A549 (cell line): ENCODE measurements around the gene GRIN2D.

ENCODE experiments used
- BHLHE40 ChIP-seq: IDR thresholded peaks from 2 replicates; pipeline ENCODE4 v1.6.1; 2012; ENCODE audit warnings: low read depth, low read length, inconsistent platforms
- EP300 ChIP-seq, 2 experiments: fragments of >200 bp; sonication (Bioruptor Twin); formaldehyde crosslinking; IDR thresholded peaks; 2 replicates in 1 of 2; 3 replicates in 1 of 2; pipeline ENCODE4 v1.6.1; 2016 to 2017
- JUNB ChIP-seq: fragments of >200 bp; sonication (Bioruptor Twin); formaldehyde crosslinking; IDR thresholded peaks from 2 replicates; pipeline ENCODE4 v1.6.1; 2016
- MAX ChIP-seq: IDR thresholded peaks from 2 replicates; pipeline ENCODE4 v1.6.1; 2012
- NPAS2 ChIP-seq: fragments of 250-450 bp; sonication (Bioruptor Pico); IDR thresholded peaks from 2 replicates; pipeline ENCODE4 v1.8.0; 2022; ENCODE audit warnings: mild to moderate bottlenecking, moderate library complexity, borderline replicate concordance
- POLR2A ChIP-seq: IDR thresholded peaks from 2 replicates; pipeline ENCODE4 v1.6.1; 2012; ENCODE audit warnings: mild to moderate bottlenecking, low read length
- RAD21 ChIP-seq, 2 experiments: fragments of >200 bp in 1 of 2; sonication (Bioruptor Twin) in 1 of 2; formaldehyde crosslinking in 1 of 2; IDR thresholded peaks in 1 of 2; conservative IDR thresholded peaks in 1 of 2; 2 replicates in 1 of 2; 3 replicates in 1 of 2; pipeline ENCODE4 v1.6.1; 2012 to 2018; ENCODE audit warnings: inconsistent platforms in 1 of 2
- RCOR1 ChIP-seq: fragments of 150-350 bp; IDR thresholded peaks from 2 replicates; pipeline ENCODE4 v1.6.1; 2014; ENCODE audit warnings: antibody characterized with exemption, low read length, low read depth
- ZFP36 ChIP-seq: fragments of 450-650 bp; IDR thresholded peaks from 2 replicates; pipeline ENCODE4 v1.6.1; 2014; ENCODE audit warnings: borderline replicate concordance; ENCODE audit not compliant: partially characterized antibody
- TF ChIP-seq, protein P1 (sequence below): fragments of >200 bp; sonication (Bioruptor Twin); formaldehyde crosslinking; IDR thresholded peaks from 3 replicates; pipeline ENCODE4 v1.5.1; 2016
- TF ChIP-seq, protein P2 (sequence below): fragments of 450-650 bp; IDR thresholded peaks from 2 replicates; pipeline ENCODE4 v1.6.1; 2014; ENCODE audit warnings: antibody characterized with exemption
- TF ChIP-seq, protein P3 (sequence below): fragments of 150-350 bp; IDR thresholded peaks from 2 replicates; pipeline ENCODE4 v1.6.1; 2014; ENCODE audit warnings: low read depth, mild to moderate bottlenecking, low read length

- TF ChIP-seq, protein P1, sequence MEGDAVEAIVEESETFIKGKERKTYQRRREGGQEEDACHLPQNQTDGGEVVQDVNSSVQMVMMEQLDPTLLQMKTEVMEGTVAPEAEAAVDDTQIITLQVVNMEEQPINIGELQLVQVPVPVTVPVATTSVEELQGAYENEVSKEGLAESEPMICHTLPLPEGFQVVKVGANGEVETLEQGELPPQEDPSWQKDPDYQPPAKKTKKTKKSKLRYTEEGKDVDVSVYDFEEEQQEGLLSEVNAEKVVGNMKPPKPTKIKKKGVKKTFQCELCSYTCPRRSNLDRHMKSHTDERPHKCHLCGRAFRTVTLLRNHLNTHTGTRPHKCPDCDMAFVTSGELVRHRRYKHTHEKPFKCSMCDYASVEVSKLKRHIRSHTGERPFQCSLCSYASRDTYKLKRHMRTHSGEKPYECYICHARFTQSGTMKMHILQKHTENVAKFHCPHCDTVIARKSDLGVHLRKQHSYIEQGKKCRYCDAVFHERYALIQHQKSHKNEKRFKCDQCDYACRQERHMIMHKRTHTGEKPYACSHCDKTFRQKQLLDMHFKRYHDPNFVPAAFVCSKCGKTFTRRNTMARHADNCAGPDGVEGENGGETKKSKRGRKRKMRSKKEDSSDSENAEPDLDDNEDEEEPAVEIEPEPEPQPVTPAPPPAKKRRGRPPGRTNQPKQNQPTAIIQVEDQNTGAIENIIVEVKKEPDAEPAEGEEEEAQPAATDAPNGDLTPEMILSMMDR: no peak
- TF ChIP-seq MAX (no peak), JUNB (no peak), RCOR1 (no peak), EP300 (IDR thresholded peaks at IDR 0.05) (no peak), POLR2A (peak; percentile 29), BHLHE40 (no peak), ZFP36 (no peak), NPAS2 (CRISPR knock-in tag) (no peak), RAD21 (conservative IDR thresholded peaks at IDR 0.05 in 1 of 2, IDR thresholded peaks at IDR 0.05 in 1 of 2) (no peak)
- TF ChIP-seq, protein P2, sequence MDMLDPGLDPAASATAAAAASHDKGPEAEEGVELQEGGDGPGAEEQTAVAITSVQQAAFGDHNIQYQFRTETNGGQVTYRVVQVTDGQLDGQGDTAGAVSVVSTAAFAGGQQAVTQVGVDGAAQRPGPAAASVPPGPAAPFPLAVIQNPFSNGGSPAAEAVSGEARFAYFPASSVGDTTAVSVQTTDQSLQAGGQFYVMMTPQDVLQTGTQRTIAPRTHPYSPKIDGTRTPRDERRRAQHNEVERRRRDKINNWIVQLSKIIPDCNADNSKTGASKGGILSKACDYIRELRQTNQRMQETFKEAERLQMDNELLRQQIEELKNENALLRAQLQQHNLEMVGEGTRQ: no peak
- TF ChIP-seq, protein P3, sequence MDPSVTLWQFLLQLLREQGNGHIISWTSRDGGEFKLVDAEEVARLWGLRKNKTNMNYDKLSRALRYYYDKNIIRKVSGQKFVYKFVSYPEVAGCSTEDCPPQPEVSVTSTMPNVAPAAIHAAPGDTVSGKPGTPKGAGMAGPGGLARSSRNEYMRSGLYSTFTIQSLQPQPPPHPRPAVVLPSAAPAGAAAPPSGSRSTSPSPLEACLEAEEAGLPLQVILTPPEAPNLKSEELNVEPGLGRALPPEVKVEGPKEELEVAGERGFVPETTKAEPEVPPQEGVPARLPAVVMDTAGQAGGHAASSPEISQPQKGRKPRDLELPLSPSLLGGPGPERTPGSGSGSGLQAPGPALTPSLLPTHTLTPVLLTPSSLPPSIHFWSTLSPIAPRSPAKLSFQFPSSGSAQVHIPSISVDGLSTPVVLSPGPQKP: no peak
Observed at GRCh38 chr19:48396016-48396823, 2.8 kb downstream of the GRIN2D start.
